Embryonic facial prominence (tissue), 1 donor: ENCODE measurements around the gene GPR34.

ENCODE experiments used
- DNase-seq: peaks from one replicate; pipeline ENCODE4 v3.0.0-alpha.2; 2016; ENCODE audit errors: extremely low spot score

GPR34 gene

DNA sequence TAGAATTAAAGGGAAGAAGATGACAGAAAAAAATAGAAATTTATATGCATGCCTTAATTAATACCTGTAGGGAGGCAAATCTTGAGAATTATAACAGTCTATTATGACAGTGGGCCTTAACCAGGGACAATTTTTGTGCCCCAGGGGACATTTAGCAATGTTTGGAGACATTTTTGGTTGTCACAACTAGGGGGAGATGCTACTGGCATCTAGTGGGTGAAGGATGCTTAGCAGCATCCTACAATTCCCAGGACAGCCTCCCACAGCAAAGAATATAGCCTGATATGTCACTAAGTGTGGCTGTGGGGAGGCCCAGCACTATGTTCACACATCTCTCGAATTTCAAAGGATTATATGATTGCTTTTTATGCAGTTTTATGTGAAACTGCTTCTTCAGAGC, 45.8 kb downstream of the GPR34 start:
- no peak for DNase-seq

DNA sequence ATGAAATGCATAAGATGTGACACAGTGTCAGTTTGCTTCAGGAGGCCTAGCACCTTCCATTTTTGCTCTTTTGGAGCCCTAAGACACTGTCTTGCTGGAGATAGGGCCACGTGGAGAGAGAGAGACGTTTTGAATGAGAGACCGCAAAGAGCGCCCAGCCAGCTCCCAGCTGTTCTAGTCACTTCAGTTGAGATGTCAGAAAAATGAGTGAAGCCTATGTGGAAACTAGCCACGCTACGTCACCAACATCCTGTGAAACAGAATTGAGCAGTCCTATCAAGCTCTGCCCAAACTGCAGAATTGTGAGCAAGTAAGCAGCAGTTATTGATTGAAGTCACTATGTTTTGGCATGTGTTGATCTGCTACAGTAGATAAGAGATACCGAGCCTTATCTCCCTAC, 48.3 kb downstream of the GPR34 start:
- DNase-seq, result no peak

DNA sequence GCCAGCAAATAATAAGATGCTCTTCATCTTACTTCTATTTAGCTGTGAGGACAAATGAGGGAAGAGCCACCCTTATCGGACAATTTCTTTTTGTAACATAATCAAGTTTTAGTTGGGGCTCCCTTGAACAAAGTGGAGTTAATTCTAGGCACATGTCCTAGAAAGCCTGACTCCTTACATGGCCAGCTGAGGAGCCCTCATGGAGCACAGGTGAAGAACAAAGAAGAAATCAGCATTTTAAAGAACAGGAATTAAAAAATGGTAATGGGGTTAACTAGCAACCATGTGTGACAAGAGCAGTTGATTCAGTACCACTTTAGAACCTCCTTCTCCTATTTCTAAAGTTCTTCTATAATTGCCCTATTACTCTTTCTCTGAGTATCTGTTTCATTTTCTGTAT, 51.1 kb downstream of the GPR34 start:
- DNase-seq, result no peak
